MM.1S (cell line): ENCODE data around the gene SMCO1.
"Not testable (repeated sequence)": the region's sequence is repeated elsewhere in the genome, so short reads cannot be mapped to it uniquely, and the experiment has no call there.

ENCODE experiments used
- CTCF ChIP-seq: fragments of 300-600 bp; sonication (generic); IDR thresholded peaks from 2 replicates; pipeline ENCODE4 v1.5.1; 2016; ENCODE audit warnings: antibody characterized with exemption, low read length, mixed read lengths
- EZH2 ChIP-seq: fragments of 300-600 bp; sonication (generic); optimal IDR thresholded peaks from 2 replicates; pipeline ENCODE3; 2017; ENCODE audit warnings: low read depth, mild to moderate bottlenecking, antibody characterized with exemption, low read length, mixed read lengths
- EZH2phosphoT487 ChIP-seq: fragments of 300-600 bp; sonication (generic); IDR thresholded peaks from 2 replicates; pipeline ENCODE4 v1.6.1; 2018; ENCODE audit warnings: antibody characterized with exemption, low read length

- not testable (repeated sequence) for TF ChIP-seq CTCF, EZH2phosphoT487, EZH2
Measured at GRCh38 chr3:196462680-196463477, 52.3 kb downstream of the SMCO1 start.
